Measurements from ENCODE around the gene FHIT. TPM values are rescaled to one million over a fixed set of nuclear protein-coding genes. Genes with fewer than 3 reads are reported as not detected.

The FHIT gene
- total RNA-seq, 1 donor: 16.9 TPM

DNA sequence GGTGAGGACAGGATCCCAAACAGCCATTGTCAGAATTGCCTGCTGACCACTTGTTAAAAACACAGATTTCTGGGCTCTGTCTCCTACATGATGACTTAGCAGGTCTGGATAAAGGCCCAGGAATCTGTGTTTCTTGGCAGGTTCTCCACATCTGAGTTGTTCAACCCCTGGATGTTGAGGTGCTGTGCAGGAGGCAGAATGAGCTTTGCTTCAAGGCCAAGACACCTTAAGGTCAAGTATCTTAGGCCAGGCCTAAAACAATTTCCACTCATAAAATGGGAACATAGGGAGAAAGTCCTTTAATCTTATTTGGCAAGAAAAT, 1522.7 kb downstream of the FHIT start:
- H3K4me1 ChIP-seq (ENCODE audit: insufficient read depth, low read length): peaks cover 21% of the 10 kb centered on the region
- H3K27me3 ChIP-seq (ENCODE audit: insufficient read depth, low read length): no peaks in the 10 kb centered on the region
- H3K4me3 ChIP-seq (ENCODE audit: low read length): no peak overlapping the region
- no peaks in the 10 kb centered on the region for H3K9me3 ChIP-seq (ENCODE audit: low read depth, low read length)

DNA sequence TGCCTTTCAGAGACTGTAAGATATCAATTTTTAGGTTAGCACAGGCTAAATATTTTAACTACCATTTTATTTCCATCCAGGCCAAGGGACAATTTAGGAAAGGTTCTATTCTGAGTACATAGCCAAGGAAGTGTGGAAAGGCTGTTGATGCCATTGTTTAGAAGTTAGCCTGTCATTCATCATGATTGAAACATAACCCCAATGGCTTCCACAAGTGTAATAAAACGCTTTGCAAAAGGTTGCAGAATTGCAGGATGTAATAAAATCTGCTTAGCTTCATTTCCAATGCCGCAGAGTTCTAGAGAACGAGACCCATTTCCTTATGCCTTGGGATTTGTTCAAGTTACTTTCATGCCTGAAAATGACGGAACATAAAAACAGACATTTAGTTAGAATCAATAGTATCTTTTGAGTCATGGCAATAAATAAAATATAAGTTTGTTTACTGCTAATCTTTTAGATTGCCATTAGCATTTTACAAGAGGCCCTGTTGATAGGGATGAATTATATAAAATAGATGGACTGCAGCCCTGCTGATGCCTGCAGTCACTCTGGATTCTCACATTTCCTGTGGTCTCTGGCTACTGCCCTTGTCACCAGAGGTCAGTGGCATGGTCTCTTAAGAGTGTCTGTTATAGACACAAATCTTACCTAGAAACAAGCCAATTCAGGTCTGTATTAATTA, 1523.2 kb downstream of the FHIT start:
- no peaks in the 10 kb centered on the region for H3K27me3 ChIP-seq (ENCODE audit: insufficient read depth, low read length)
- no peaks in the 10 kb centered on the region for H3K9me3 ChIP-seq (ENCODE audit: low read depth, low read length)
- H3K4me3 ChIP-seq (ENCODE audit: low read length): no peak overlapping the region
- peaks cover 16% of the 10 kb centered on the region for H3K4me1 ChIP-seq (ENCODE audit: insufficient read depth, low read length)

DNA sequence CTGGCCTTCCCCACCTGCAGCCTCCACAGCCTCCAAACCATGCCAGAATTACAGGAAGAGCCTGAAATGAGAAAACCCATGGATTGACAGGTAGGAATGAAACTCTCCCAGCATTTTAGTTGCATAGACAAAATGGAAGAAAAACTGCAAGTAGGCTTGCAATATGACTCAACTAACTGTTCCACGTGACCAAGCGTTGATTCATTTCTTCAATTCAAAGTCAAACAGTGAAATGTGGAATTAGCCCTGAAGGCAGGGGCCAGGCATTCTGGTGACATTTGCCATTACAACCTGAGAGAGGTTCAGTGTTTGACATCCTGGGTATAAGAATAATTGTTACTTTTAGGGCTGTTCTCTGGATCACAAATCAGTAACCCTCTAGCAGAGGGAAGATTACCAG, 1525.0 kb downstream of the FHIT start:
- Histone ChIP-seq H3K27me3 (ENCODE audit: insufficient read depth, low read length) (no peaks in the 10 kb centered on the region), H3K4me3 (ENCODE audit: low read length) (no peak overlapping the region), H3K4me1 (ENCODE audit: insufficient read depth, low read length) (no peaks in the 10 kb centered on the region), H3K9me3 (ENCODE audit: low read depth, low read length) (no peaks in the 10 kb centered on the region)

DNA sequence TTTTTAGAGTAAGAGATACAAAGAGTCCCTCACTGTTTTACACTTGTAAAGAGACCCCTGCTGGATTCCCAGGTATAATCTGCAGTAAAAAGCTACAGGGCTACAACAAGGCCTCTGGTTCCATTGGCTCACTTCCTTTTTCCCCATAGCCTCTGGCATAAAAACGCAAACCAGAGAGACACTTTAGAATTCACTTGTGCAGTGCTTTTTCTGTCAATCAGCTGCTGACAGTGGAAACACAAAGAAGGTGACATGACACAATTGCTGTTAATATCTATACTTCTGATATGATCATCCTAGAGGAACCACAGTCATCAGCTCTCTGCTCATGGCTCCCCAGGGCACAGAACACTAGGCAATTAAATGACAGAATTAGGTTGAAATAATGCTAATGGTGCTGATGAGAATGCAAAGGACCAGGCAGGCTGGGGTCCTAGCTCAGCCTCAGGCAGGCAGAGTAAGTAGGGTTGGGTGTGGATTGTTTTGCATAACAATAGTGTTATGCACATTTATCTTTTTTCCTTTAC, 1533.5 kb downstream of the FHIT start:
- Histone ChIP-seq H3K4me1 (ENCODE audit: insufficient read depth, low read length) (no peaks in the 10 kb centered on the region), H3K9me3 (ENCODE audit: low read depth, low read length) (no peaks in the 10 kb centered on the region), H3K27me3 (ENCODE audit: insufficient read depth, low read length) (no peaks in the 10 kb centered on the region), H3K4me3 (ENCODE audit: low read length) (no peak overlapping the region)

DNA sequence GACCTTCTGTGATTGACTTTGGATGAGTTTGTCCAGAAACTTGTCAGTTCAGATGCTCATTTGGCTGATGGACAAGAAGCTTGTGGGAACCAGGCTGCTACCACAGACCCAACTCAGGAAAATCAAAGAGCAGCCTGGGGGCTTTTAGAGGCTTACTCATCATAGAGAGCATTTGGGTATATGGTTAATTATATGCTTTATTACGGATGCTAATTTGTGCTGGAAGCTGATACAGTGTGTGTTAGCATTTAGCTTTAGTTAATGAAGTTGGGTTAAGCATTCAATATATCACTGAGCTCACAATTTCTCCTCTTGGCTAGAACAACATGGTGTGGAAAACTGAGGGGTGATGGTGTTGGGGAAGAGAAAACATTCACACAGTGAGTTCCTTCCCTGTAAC, 1537.2 kb downstream of the FHIT start:
- Histone ChIP-seq H3K27me3 (ENCODE audit: insufficient read depth, low read length) (no peaks in the 10 kb centered on the region), H3K9me3 (ENCODE audit: low read depth, low read length) (no peaks in the 10 kb centered on the region), H3K4me3 (ENCODE audit: low read length) (no peak overlapping the region), H3K4me1 (ENCODE audit: insufficient read depth, low read length) (peaks cover 13% of the 10 kb centered on the region)

DNA sequence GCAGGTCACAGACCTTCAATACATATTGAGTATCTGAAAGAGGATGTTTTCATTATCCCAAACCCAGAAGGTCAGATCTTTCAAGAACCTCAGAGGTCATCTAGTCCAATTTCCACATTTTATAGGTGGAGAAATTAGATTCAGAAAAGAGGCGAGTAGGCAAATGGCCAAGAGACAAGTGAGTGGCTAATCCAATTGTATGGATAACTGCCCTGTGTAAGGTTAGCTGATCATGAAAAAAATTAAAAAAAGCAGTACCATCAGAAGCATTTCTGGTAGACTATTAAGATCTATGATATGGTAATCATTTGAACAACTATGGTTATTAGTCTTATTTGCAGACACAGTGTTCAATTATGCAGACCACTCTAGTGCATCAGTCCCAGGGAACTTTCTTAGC, 1540.7 kb downstream of the FHIT start:
- Histone ChIP-seq H3K4me3 (ENCODE audit: low read length) (no peak overlapping the region), H3K27me3 (ENCODE audit: insufficient read depth, low read length) (no peaks in the 10 kb centered on the region), H3K9me3 (ENCODE audit: low read depth, low read length) (no peaks in the 10 kb centered on the region), H3K4me1 (ENCODE audit: insufficient read depth, low read length) (peaks cover 13% of the 10 kb centered on the region)

DNA sequence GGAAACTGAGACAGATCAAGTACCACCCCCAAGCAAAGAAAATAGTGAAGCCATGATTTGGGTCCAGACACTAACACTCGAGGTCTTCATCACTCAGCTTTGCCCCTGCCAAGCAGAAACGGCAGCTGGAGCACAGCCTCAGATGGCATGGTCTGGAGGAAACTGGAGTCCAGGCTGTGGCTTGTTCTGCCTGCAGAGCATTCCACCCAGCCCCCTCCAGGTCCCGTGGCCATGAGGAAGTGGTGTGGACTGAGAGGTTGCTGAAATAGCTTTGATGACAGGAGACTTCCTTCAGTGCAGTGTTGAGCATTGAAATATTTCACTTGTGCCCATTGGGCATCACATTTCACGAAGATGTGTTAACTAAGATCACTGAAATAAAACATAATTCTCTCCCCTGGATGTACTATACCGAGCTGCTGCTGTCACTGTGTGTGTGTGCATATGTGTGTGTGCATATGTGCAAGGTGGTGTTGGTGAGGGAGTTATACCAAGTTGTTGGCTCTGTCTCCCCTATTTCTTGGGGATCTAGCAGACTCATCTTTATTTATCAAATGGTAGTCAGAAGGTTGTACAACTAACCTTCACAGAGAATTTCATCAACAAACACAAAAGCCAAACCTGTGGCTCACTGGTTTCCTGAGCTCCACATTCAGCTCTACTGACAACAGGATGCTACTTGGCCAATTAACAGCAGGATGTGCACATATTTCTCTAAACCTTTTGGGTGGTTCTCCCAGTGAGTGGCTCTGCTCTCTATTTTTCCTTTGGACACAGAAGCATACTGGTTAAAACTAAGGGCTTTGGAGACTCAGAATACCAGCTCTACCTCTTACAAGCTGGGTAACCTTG, 1541.3 kb downstream of the FHIT start:
- Histone ChIP-seq H3K4me1 (ENCODE audit: insufficient read depth, low read length) (peaks cover 13% of the 10 kb centered on the region), H3K9me3 (ENCODE audit: low read depth, low read length) (no peaks in the 10 kb centered on the region), H3K4me3 (ENCODE audit: low read length) (no peak overlapping the region), H3K27me3 (ENCODE audit: insufficient read depth, low read length) (no peaks in the 10 kb centered on the region)

DNA sequence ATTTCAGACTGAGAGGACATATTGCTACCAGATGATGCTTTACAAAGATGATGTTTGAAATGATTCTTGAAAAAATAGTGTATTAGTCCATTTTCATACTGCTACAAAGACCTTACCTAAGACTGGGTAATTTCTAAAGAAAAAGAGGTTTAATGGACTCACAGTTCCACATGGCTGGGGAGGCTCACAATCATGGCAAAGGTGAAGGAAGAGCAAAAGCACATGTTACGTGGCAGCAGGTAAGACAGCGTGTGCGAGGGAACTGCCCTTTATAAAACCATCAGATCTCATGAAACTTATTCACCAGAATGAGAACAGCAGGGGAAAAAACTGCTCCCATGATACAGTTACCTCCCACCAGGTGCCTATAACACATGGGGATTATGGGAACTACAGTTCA, 1543.0 kb downstream of the FHIT start:
- H3K4me1 ChIP-seq (ENCODE audit: insufficient read depth, low read length): peaks cover 13% of the 10 kb centered on the region
- no peaks in the 10 kb centered on the region for H3K27me3 ChIP-seq (ENCODE audit: insufficient read depth, low read length)
- H3K4me3 ChIP-seq (ENCODE audit: low read length): no peak overlapping the region
- no peaks in the 10 kb centered on the region for H3K9me3 ChIP-seq (ENCODE audit: low read depth, low read length)

DNA sequence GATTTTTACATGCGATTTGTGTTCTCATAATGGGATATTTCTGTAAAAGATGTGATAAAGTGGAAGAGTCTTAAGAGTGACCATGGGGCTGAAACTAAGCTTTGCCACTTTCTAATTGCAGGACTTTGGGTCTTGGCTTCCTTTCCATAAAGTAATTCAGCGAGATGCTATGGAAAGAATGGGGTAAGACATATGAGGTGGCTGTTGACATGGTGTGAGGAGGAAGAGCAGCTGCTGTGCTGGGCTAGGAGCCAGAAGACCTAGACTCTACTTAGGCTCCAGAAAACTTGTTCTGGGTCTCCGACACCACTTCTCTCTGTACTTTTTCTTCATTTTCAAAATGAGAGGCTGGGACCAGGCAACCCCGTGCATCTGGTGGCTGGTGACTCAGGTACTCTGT, 1547.0 kb downstream of the FHIT start:
- no peaks in the 10 kb centered on the region for H3K9me3 ChIP-seq (ENCODE audit: low read depth, low read length)
- H3K4me3 ChIP-seq (ENCODE audit: low read length): no peak overlapping the region
- H3K4me1 ChIP-seq (ENCODE audit: insufficient read depth, low read length): no peaks in the 10 kb centered on the region
- H3K27me3 ChIP-seq (ENCODE audit: insufficient read depth, low read length): no peaks in the 10 kb centered on the region

DNA sequence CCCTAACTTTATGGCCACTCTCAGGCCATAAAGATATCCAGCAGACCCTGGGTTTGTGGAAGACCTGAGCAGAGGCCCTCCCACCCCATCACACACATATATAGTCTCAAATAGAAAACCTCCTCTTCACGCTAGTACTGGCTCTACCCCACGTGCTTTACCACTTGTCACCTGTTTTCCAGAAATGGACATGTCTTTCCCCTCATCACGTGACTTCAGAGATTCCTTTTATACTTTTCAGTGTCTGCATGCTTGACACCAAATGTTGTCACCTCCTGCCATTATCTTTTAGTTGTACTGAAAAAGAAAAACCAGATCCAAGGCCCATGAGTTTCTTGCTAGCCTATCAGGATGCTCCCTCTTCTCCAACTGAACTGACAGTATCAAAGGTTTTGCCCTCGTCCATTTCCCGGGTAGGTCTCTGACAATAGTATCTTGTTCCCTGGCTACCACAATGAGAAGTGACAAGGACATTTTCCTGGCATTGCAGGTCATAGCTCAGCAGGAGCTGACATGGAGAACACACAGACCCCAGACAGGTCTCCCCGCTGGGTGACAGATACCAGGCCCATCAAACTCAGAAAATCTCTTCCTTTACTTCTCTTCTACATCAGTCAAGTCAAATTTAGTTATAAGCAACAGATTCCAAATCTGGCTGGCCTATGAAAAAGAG, 1551.5 kb downstream of the FHIT start:
- no peaks in the 10 kb centered on the region for H3K4me1 ChIP-seq (ENCODE audit: insufficient read depth, low read length)
- H3K9me3 ChIP-seq (ENCODE audit: low read depth, low read length): no peaks in the 10 kb centered on the region
- H3K27me3 ChIP-seq (ENCODE audit: insufficient read depth, low read length): no peaks in the 10 kb centered on the region
- H3K4me3 ChIP-seq (ENCODE audit: low read length): no peak overlapping the region

All from mononuclear cell (primary cell).